Inflammatory macrophage (primary cell): Measurements from ENCODE around the gene SOX1.

Source experiments
- DNase-seq, 2 donors: peaks; one replicate each; pipeline ENCODE4 v3.0.0-alpha.2; 2020 to 2022

The SOX1 gene

GRCh38 chr13:112059457-112060281 is 7.3 kb upstream of the SOX1 start:
- DNase-seq: no peak

- no peak for DNase-seq
These were observed 6.6 kb upstream of the SOX1 start for GRCh38 chr13:112060282-112060830.

GRCh38 chr13:112060899-112061366 is 6.0 kb upstream of the SOX1 start:
- DNase-seq: no peak

- no peak for DNase-seq
These were observed 5.4 kb upstream of the SOX1 start for GRCh38 chr13:112061367-112062061.

GRCh38 chr13:112062072-112062567 is 4.8 kb upstream of the SOX1 start:
- no peak for DNase-seq

GRCh38 chr13:112062571-112063570 is 4.1 kb upstream of the SOX1 start:
- no peak for DNase-seq

GRCh38 chr13:112063807-112064206 is 3.1 kb upstream of the SOX1 start:
- no peak for DNase-seq

- no peak for DNase-seq
These were observed 2.7 kb upstream of the SOX1 start for GRCh38 chr13:112064222-112064621.

- no peak for DNase-seq
These were observed 1.5 kb upstream of the SOX1 start for GRCh38 chr13:112065521-112065866.

- DNase-seq: no peak
These were observed 904 bp upstream of the SOX1 start for GRCh38 chr13:112065867-112066623.

GRCh38 chr13:112066624-112067004 is 335 bp upstream of the SOX1 start:
- DNase-seq: no peak

- DNase-seq: no peak
These were observed 1.1 kb downstream of the SOX1 start for GRCh38 chr13:112067871-112068539.

- DNase-seq: no peak
These were observed 1.7 kb downstream of the SOX1 start for GRCh38 chr13:112068540-112069060.

GRCh38 chr13:112069061-112069844 is 2.3 kb downstream of the SOX1 start:
- DNase-seq: no peak

GRCh38 chr13:112069845-112070251 is 2.9 kb downstream of the SOX1 start:
- DNase-seq: no peak

- no peak for DNase-seq
These were observed 4.3 kb downstream of the SOX1 start for GRCh38 chr13:112071102-112071722.

GRCh38 chr13:112071723-112072533 is 5.0 kb downstream of the SOX1 start:
- no peak for DNase-seq

- no peak for DNase-seq
These were observed 5.7 kb downstream of the SOX1 start for GRCh38 chr13:112072534-112073244.
